Anterior cingulate cortex (tissue), 58 donors: ENCODE measurements around the gene RFX4.

Experiments
- DNase-seq, 58 donors: peaks; one replicate each; lab custom pipeline; 2025; lab: John Stamatoyannopoulos, UW

Gene RFX4

GRCh38 chr12:106780010-106780631 lies 197.3 kb downstream of the RFX4 start:
- no peak for DNase-seq

- no peak for DNase-seq
Measured at GRCh38 chr12:106782619-106783018, 199.8 kb downstream of the RFX4 start.

- no peak for DNase-seq
Measured at GRCh38 chr12:106783515-106783914, 200.7 kb downstream of the RFX4 start.

GRCh38 chr12:106790020-106790419 lies 207.2 kb downstream of the RFX4 start:
- DNase-seq = no peak

GRCh38 chr12:106791531-106791930 lies 208.7 kb downstream of the RFX4 start:
- DNase-seq = no peak

GRCh38 chr12:106794369-106794768 lies 211.6 kb downstream of the RFX4 start:
- no peak for DNase-seq

GRCh38 chr12:106801167-106801708 lies 218.4 kb downstream of the RFX4 start:
- DNase-seq = no peak

GRCh38 chr12:106801830-106802533 lies 219.2 kb downstream of the RFX4 start:
- no peak for DNase-seq

- DNase-seq = no peak
Measured at GRCh38 chr12:106804668-106805067, 221.9 kb downstream of the RFX4 start.
